Activated naive CD8-positive, alpha-beta T cell treated with anti-CD3 and anti-CD28 coated beads for 36 hours (primary cell): ENCODE results near the gene CCDC120. TPM values are rescaled to one million over a fixed set of nuclear protein-coding genes. Genes with fewer than 3 reads are reported as not detected.

ENCODE experiments used
- DNase-seq: peaks from one replicate; pipeline ENCODE4 v3.0.0; 2021
- H3K27ac Mint-ChIP-seq: one replicate; pipeline ENCODE4 v1.8.0; 2022; ENCODE audit warnings: mild to moderate bottlenecking, moderate library complexity, mixed read lengths
- H3K27me3 Mint-ChIP-seq: one replicate; pipeline ENCODE4 v1.8.0; 2022; ENCODE audit warnings: mild to moderate bottlenecking, mixed read lengths
- H3K36me3 Mint-ChIP-seq: one replicate; pipeline ENCODE4 v1.8.0; 2021; ENCODE audit warnings: mild to moderate bottlenecking, mixed read lengths
- H3K4me1 Mint-ChIP-seq: one replicate; pipeline ENCODE4 v1.8.0; 2021; ENCODE audit warnings: mixed read lengths
- H3K4me3 Mint-ChIP-seq: one replicate; pipeline ENCODE4 v1.8.0; 2022; ENCODE audit warnings: mild to moderate bottlenecking, moderate library complexity, mixed read lengths
- H3K9me3 Mint-ChIP-seq: one replicate; pipeline ENCODE4 v1.8.0; 2022; ENCODE audit warnings: mixed read lengths
- total RNA-seq, 2 experiments: library from RNA; stranded (reverse); gene quantifications; one replicate each; pipeline ENCODE4 v1.2.3, GENCODE V29; 2021

Gene CCDC120
- total RNA-seq, 2 experiments from 2014 or later = 3.7 to 4.3 TPM

DNA sequence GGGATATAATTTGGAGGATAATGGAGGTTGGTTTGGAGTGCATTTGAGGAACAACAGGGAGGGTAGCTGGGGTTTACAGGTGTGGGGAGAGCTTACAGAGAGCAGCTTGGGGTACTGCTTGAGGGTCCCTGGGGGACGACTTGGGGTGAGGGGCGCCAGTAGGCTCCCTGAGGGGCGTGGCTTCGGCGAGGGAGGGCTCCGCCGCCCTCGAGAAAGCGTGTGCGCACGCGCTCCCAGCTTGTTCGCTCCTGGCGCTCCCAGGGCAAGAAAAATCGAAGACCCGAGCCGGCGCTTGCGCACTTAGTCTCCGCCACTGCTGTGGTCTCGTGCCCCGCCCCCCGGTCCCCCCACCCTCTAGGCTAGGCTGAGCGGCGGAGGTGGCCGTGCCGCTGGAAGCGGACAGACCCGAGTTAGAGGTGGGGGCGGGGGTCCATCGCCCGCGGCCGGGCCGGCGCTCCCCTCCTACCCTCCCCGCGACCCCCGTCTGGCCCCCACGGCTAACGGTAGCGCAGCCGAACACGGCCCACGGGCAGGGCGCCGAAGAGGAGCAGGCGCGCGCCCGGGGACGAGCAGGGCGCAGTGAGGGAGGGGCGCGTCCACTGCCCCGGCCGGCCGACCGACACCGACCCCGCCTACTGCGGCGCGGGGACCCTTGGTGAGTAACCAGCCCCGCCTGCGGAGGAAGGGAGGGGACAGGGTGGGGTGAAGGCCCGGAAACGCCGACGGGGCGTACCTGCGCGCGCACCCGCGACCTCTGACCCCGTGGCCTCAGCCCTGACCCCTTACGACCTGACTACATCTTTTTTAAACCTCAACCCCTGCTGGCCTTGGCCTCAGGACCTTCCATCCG, 5.4 kb upstream of the CCDC120 start:
- Mint-ChIP-seq H3K36me3 (peaks cover 4% of the 10 kb centered on the region), H3K4me1 (peaks cover 36% of the 10 kb centered on the region), H3K27me3 (no peaks in the 10 kb centered on the region), H3K9me3 (no peaks in the 10 kb centered on the region), H3K4me3 (peak overlapping the region; percentile 88), H3K27ac (peak overlapping the region; percentile 85)
- DNase-seq = peak; percentile 71

DNA sequence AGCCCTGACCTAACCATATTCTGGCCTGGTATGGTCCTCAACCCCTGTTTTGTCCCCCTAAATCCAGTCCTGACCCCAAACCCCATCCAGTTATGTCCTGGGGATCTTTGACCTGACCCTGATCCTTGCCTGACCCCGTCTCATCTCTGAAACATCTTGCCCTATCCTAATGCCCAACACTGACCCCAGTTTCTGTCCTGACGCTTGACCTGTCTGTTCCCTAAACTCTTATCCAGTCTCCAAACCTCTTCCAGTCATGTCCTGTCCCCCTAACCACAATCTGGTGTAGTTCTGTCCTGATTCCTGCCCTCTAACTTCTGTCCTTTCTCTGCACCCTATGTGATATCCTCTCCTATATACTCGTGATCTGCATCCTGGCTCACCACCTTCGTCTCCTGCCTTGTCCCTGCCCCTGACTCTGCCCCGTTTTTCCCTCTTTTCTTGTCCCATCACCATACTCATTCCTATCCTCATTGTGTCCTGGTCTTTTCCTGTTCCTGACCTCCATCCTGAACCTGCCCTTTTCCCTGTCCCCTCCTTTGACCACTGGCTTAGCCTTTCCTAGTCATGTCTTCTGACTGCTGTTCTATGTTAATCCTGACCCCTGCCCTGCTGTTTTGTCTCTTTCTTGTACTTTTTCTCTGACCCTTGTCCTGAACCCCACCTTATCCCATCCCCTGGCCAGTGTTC, 4.6 kb upstream of the CCDC120 start:
- H3K9me3 Mint-ChIP-seq = no peaks in the 10 kb centered on the region
- H3K4me3 Mint-ChIP-seq = peak overlapping the region; percentile 88
- H3K27me3 Mint-ChIP-seq = no peaks in the 10 kb centered on the region
- peak overlapping the region; percentile 85 for H3K27ac Mint-ChIP-seq
- H3K36me3 Mint-ChIP-seq = peaks cover 4% of the 10 kb centered on the region
- H3K4me1 Mint-ChIP-seq = peaks cover 36% of the 10 kb centered on the region
- no peak for DNase-seq

DNA sequence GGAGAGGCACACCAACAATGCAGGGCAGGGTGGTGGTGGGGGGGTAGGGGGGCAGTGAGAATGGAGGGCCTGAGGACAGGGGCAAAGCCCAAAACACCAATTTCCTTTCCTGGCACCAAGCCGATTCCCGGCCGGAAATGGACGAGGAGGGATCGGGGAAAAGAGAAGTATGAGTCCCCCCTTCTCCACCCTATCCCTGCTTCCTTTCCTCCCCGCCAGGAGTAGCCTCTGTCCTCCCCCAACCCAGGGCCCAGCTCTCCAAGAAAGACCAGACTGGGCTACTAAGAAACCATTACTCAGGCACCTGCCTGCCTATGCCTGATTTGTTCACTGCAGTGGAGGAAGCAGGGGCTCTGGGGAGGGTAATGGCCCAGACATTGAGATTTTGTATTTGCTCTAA, 402 bp downstream of the CCDC120 start:
- H3K27me3 Mint-ChIP-seq = no peaks in the 10 kb centered on the region
- H3K27ac Mint-ChIP-seq = no peak overlapping the region
- no peak for DNase-seq
- H3K9me3 Mint-ChIP-seq = no peaks in the 10 kb centered on the region
- no peak overlapping the region for H3K4me3 Mint-ChIP-seq
- peaks cover 27% of the 10 kb centered on the region for H3K4me1 Mint-ChIP-seq
- peaks cover 4% of the 10 kb centered on the region for H3K36me3 Mint-ChIP-seq

DNA sequence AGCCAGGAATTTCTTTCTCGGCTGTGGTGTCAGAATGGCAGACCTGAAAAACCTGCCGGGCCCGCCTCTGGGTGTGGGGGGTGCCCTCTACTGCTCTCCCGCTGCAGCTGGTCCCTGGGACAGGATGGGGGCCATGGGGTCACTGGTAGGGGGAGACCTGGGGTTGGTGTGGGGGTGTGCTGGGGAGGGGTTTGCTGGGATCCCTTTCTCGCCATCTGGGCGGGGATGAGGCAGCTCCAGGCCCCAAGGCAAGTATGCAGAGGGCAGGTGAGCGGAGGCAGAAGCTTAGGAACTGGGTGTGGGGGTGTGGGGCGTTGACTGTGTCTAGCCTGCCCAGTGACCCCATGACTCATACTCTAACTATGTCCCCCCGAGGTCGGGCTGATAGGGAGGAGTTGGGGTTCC, 884 bp downstream of the CCDC120 start:
- H3K36me3 Mint-ChIP-seq = peaks cover 2% of the 10 kb centered on the region

GRCh38 chrX:49060914-49061313, 2.1 kb downstream of the CCDC120 start:
- Mint-ChIP-seq H3K27ac (peak overlapping the region; percentile 42), H3K9me3 (no peaks in the 10 kb centered on the region), H3K36me3 (no peaks in the 10 kb centered on the region), H3K4me1 (peaks cover 14% of the 10 kb centered on the region), H3K4me3 (no peak overlapping the region), H3K27me3 (no peaks in the 10 kb centered on the region)
- no peak for DNase-seq

More for the DNA sequence above, 884 bp downstream of the CCDC120 start:
- Mint-ChIP-seq H3K4me3 (no peak overlapping the region), H3K27ac (no peak overlapping the region), H3K27me3 (no peaks in the 10 kb centered on the region), H3K4me1 (peaks cover 22% of the 10 kb centered on the region), H3K9me3 (no peaks in the 10 kb centered on the region)
- no peak for DNase-seq

- Mint-ChIP-seq H3K4me1 (peaks cover 12% of the 10 kb centered on the region), H3K27ac (peak overlapping the region; percentile 8)
- DNase-seq = no peak
These were observed 2.7 kb downstream of the CCDC120 start for GRCh38 chrX:49061490-49061889.

GRCh38 chrX:49061916-49062315, 3.1 kb downstream of the CCDC120 start:
- Mint-ChIP-seq H3K9me3 (no peaks in the 10 kb centered on the region), H3K4me1 (peaks cover 8% of the 10 kb centered on the region), H3K27me3 (no peaks in the 10 kb centered on the region)

More at GRCh38 chrX:49061490-49061889, 2.7 kb downstream of the CCDC120 start:
- no peaks in the 10 kb centered on the region for H3K36me3 Mint-ChIP-seq
- no peaks in the 10 kb centered on the region for H3K9me3 Mint-ChIP-seq
- no peaks in the 10 kb centered on the region for H3K27me3 Mint-ChIP-seq
- H3K4me3 Mint-ChIP-seq = no peak overlapping the region

DNA sequence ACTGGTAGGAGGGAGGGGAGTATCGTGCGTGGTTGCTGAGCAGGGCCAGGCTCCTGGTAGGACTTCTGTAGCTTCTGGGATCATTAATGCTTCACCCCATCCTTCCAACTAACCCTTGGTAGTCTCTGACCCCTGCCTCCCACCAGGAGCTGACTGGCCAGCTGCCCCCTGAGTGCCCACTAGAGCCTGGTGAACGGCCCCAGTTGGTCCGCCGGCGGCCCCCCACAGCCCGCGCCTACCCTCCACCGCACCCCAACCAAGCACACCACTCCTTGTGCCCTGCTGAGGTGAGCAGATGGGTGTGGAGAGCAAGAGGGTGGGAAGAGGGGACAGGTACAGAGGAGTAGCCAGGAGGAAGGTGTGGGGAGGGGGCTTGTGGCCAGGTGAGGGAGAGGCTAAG, 4.9 kb downstream of the CCDC120 start:
- no peaks in the 10 kb centered on the region for H3K9me3 Mint-ChIP-seq
- no peak overlapping the region for H3K4me3 Mint-ChIP-seq
- H3K36me3 Mint-ChIP-seq = no peaks in the 10 kb centered on the region
- H3K4me1 Mint-ChIP-seq = no peaks in the 10 kb centered on the region
- H3K27ac Mint-ChIP-seq = no peak overlapping the region
- no peaks in the 10 kb centered on the region for H3K27me3 Mint-ChIP-seq
- no peak for DNase-seq

More at GRCh38 chrX:49061916-49062315, 3.1 kb downstream of the CCDC120 start:
- H3K36me3 Mint-ChIP-seq = no peaks in the 10 kb centered on the region
- H3K4me3 Mint-ChIP-seq = no peak overlapping the region
- DNase-seq = no peak
- H3K27ac Mint-ChIP-seq = no peak overlapping the region

DNA sequence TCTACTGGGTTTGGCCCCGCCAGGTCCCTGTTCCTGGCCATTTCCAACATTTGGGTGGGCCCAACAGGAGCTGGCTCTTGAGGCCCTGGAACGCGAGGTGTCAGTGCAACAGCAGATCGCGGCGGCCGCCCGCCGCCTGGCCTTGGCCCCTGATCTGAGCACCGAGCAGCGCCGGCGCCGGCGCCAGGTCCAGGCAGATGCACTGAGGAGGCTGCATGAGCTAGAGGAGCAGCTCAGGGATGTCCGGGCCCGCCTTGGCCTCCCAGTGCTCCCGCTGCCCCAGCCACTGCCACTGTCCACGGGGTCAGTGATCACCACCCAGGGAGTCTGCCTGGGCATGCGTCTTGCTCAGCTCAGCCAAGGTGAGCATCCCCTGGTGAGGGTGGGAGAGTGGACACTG, 5.5 kb downstream of the CCDC120 start:
- no peak for DNase-seq
- Mint-ChIP-seq H3K4me3 (no peak overlapping the region), H3K27ac (no peak overlapping the region), H3K4me1 (no peaks in the 10 kb centered on the region), H3K9me3 (no peaks in the 10 kb centered on the region), H3K27me3 (no peaks in the 10 kb centered on the region), H3K36me3 (no peaks in the 10 kb centered on the region)

- no peaks in the 10 kb centered on the region for H3K4me1 Mint-ChIP-seq
- no peaks in the 10 kb centered on the region for H3K36me3 Mint-ChIP-seq
- H3K4me3 Mint-ChIP-seq = no peak overlapping the region
- no peaks in the 10 kb centered on the region for H3K27me3 Mint-ChIP-seq
- no peak for DNase-seq
- no peak overlapping the region for H3K27ac Mint-ChIP-seq
- no peaks in the 10 kb centered on the region for H3K9me3 Mint-ChIP-seq
These were observed 5.9 kb downstream of the CCDC120 start for GRCh38 chrX:49064735-49065134.

DNA sequence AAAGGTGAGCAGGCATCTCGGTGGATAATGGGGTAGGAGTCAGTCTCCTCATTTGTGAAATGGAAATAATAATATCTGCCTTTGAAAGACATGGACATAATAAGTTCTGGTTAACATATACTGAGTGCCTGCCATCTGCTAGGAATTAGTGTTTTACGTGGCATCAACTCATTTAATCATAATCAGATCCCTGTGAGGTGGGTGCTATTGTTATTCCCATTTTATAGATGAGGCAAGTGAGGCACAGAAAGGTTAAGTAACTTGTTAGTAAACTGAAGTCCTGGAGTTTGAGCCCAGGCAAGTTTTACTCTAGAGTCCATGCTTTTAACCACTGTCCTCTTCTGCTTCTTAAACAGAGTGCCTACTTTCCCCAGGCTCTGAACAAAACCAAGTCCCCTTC, 7.5 kb downstream of the CCDC120 start:
- peaks cover 2% of the 10 kb centered on the region for H3K36me3 Mint-ChIP-seq
- no peak overlapping the region for H3K27ac Mint-ChIP-seq
- H3K4me3 Mint-ChIP-seq = no peak overlapping the region
- no peak for DNase-seq
- H3K27me3 Mint-ChIP-seq = no peaks in the 10 kb centered on the region
- peaks cover 4% of the 10 kb centered on the region for H3K4me1 Mint-ChIP-seq
- H3K9me3 Mint-ChIP-seq = no peaks in the 10 kb centered on the region

- H3K27me3 Mint-ChIP-seq = no peaks in the 10 kb centered on the region
- H3K4me1 Mint-ChIP-seq = peaks cover 4% of the 10 kb centered on the region
- H3K9me3 Mint-ChIP-seq = no peaks in the 10 kb centered on the region
- no peak for DNase-seq
- no peak overlapping the region for H3K27ac Mint-ChIP-seq
- peaks cover 5% of the 10 kb centered on the region for H3K36me3 Mint-ChIP-seq
- H3K4me3 Mint-ChIP-seq = no peak overlapping the region
These were observed 7.9 kb downstream of the CCDC120 start for GRCh38 chrX:49066690-49067089.

DNA sequence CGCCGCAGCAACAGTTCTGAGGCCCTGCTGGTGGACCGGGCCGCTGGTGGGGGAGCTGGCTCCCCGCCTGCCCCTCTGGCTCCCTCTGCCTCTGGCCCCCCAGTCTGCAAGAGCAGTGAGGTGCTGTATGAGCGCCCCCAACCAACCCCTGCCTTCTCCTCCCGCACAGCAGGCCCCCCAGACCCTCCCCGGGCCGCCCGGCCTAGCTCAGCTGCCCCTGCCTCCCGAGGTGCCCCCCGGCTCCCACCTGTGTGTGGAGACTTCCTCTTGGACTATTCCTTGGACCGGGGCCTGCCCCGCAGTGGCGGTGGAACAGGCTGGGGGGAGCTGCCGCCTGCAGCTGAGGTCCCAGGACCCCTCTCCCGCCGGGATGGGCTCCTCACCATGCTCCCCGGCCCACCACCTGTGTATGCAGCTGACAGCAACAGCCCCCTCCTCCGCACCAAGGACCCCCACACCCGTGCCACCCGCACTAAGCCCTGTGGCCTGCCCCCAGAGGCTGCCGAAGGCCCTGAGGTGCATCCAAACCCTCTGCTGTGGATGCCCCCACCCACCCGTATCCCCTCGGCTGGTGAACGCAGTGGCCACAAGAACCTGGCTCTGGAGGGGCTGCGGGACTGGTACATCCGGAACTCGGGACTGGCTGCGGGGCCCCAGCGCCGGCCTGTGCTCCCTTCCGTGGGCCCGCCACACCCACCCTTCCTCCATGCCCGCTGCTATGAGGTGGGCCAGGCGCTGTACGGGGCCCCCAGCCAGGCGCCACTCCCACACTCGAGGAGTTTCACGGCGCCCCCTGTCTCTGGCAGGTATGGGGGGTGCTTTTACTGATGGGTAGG, 8.7 kb downstream of the CCDC120 start:
- peaks cover 8% of the 10 kb centered on the region for H3K36me3 Mint-ChIP-seq
- H3K4me3 Mint-ChIP-seq = no peak overlapping the region
- no peaks in the 10 kb centered on the region for H3K27me3 Mint-ChIP-seq
- no peak overlapping the region for H3K27ac Mint-ChIP-seq
- H3K9me3 Mint-ChIP-seq = no peaks in the 10 kb centered on the region
- H3K4me1 Mint-ChIP-seq = peaks cover 4% of the 10 kb centered on the region
- DNase-seq = no peak

GRCh38 chrX:49069038-49069437, 10.2 kb downstream of the CCDC120 start:
- H3K4me1 Mint-ChIP-seq = peaks cover 12% of the 10 kb centered on the region
- no peaks in the 10 kb centered on the region for H3K9me3 Mint-ChIP-seq
- DNase-seq = no peak
- no peaks in the 10 kb centered on the region for H3K27me3 Mint-ChIP-seq
- peaks cover 16% of the 10 kb centered on the region for H3K36me3 Mint-ChIP-seq
- no peak overlapping the region for H3K27ac Mint-ChIP-seq
- H3K4me3 Mint-ChIP-seq = no peak overlapping the region

DNA sequence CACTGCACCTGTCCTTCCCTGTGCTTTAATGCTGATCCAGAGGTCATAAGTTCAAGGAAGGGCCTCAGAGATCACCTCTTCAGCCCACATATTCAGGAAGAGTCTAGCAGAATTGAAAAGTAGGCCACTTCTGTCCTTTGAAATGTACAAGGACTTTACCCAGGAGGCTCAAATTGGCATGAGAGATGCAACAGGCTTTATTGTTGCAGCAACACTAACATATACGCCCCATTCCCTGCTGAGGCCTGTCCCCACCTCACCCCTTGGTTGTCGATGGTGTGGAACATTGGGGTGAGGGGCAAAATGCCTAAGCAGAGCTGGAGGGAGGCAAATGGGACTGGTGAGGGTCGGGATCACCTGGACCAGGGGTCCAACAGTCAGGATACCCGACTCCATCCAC, 12.2 kb downstream of the CCDC120 start:
- no peak overlapping the region for H3K4me3 Mint-ChIP-seq
- H3K27ac Mint-ChIP-seq = no peak overlapping the region
- peaks cover 12% of the 10 kb centered on the region for H3K4me1 Mint-ChIP-seq
- DNase-seq = no peak
- peaks cover 23% of the 10 kb centered on the region for H3K36me3 Mint-ChIP-seq
- no peaks in the 10 kb centered on the region for H3K27me3 Mint-ChIP-seq
- no peaks in the 10 kb centered on the region for H3K9me3 Mint-ChIP-seq
